ENCODE results near the gene SCAF11. TPM values are rescaled to one million over a fixed set of nuclear protein-coding genes. Genes with fewer than 3 reads are reported as not detected.

SCAF11 gene
- total and polyA plus RNA-seq, 10 of the 15 experiments (the other 5 are each of a cell fraction or from before 2014, with no cell fraction given) = 42.0 to 153 (median 100) TPM

DNA sequence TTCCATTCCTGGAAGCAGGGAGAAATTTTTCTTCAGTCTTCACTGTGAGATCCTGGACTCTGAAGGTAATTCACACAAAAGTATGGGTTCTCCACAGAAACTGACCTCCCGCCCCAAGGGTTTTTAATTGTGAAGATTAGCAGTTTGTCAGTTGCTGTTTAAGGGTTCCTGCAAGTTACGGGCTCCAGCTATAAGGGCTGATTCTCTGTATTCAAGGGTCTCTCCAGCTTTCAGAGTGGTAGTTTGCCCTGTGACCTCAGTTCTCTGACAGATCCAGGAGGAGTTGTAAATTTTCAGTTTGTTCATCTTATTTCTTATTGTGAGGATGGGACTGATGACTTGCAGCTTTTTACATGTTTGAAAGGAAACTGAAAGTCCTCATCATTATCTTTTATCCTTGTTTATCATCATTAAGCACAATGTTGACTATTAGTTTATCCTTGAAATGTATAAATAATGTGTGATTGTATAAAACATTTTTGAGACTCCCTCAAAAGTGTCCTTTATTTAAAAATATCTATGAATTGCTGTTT lies 110.9 kb downstream of the SCAF11 start:
- POLR2A ChIA-PET = no interaction called here
- no peak for FAIRE-seq
- Histone ChIP-seq H3K36me3 (ENCODE audit: control insufficient read depth in 2 of 2, insufficient read depth in 2 of 2, low read length in 1 of 2) (peaks cover 0 to 2% of the 10 kb centered on the region in 2 experiments), H3K9me3 (replicated peaks; ENCODE audit: control insufficient read depth, insufficient read depth, low read length) (no peaks in the 10 kb centered on the region; the same call in 1 of the 3 replicates), H3K4me3 (no peak overlapping the region), H3K4me2 (ENCODE audit: control insufficient read depth, insufficient read depth) (no peak overlapping the region), H3K79me2 (ENCODE audit: control insufficient read depth, insufficient read depth, low read length) (no peaks in the 10 kb centered on the region), H3K9ac (ENCODE audit: control insufficient read depth, insufficient read depth, low read length) (no peak overlapping the region), H3K27ac (ENCODE audit: control insufficient read depth, insufficient read depth) (no peak overlapping the region), H2AFZ (ENCODE audit: control insufficient read depth, low read depth, low read length) (no peak overlapping the region), H3K27me3 (replicated peaks in 1 of 2; ENCODE audit: control insufficient read depth in 2 of 2, insufficient read depth in 2 of 2, low read length in 1 of 2) (no peaks in the 10 kb centered on the region), H3K4me1 (ENCODE audit: control insufficient read depth, insufficient read depth, low read length) (no peaks in the 10 kb centered on the region), H4K20me1 (ENCODE audit: control insufficient read depth, insufficient read depth) (no peaks in the 10 kb centered on the region)
- in situ Hi-C loops (cut with MboI) (no loop called here), intact Hi-C loops (cut with micrococcal nuclease; ENCODE audit: unreplicated experiment) (no loop called here)
- SMC1A ChIA-PET (ENCODE audit: uncharacterized antibody, unreplicated experiment) = no interaction called here
- RAD21 ChIA-PET (ENCODE audit: unreplicated experiment) = no interaction called here
- BruUV-seq (replicated peaks) = no TSS peak
- CTCF ChIA-PET = interaction anchor here (1.0 kb wide), 1 partner anchor 117 kb away, joined by 3 read pairs; no protein-coding TSS in a partner anchor
- ATAC-seq = no peak
- WGBS (ENCODE audit: insufficient coverage, insufficient replicate concordance, low lambda C conversion rate, missing lambda C conversion rate) = 98% methylated on average over 2 of the region's 2 CpGs
- no peak for TF ChIP-seq RCOR1 (conservative IDR thresholded peaks at IDR 0.05; ENCODE audit: low read depth, low read length)
- TF ChIP-seq, protein P1, sequence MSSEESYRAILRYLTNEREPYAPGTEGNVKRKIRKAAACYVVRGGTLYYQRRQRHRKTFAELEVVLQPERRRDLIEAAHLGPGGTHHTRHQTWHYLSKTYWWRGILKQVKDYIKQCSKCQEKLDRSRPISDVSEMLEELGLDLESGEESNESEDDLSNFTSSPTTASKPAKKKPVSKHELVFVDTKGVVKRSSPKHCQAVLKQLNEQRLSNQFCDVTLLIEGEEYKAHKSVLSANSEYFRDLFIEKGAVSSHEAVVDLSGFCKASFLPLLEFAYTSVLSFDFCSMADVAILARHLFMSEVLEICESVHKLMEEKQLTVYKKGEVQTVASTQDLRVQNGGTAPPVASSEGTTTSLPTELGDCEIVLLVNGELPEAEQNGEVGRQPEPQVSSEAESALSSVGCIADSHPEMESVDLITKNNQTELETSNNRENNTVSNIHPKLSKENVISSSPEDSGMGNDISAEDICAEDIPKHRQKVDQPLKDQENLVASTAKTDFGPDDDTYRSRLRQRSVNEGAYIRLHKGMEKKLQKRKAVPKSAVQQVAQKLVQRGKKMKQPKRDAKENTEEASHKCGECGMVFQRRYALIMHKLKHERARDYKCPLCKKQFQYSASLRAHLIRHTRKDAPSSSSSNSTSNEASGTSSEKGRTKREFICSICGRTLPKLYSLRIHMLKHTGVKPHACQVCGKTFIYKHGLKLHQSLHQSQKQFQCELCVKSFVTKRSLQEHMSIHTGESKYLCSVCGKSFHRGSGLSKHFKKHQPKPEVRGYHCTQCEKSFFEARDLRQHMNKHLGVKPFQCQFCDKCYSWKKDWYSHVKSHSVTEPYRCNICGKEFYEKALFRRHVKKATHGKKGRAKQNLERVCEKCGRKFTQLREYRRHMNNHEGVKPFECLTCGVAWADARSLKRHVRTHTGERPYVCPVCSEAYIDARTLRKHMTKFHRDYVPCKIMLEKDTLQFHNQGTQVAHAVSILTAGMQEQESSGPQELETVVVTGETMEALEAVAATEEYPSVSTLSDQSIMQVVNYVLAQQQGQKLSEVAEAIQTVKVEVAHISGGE (CRISPR knock-in tag; IDR thresholded peaks at IDR 0.05) = no peak
- TF ChIP-seq FOXK2 (IDR thresholded peaks at IDR 0.05) = no peak
- no peak for TF ChIP-seq CHD4 (IDR thresholded peaks at IDR 0.05)
- TF ChIP-seq CBX5 (IDR thresholded peaks at IDR 0.05; ENCODE audit: low read depth) = no peak
- DNase-seq (ENCODE audit: low read depth, low spot score) = no peak
